Gastroesophageal sphincter (tissue), 3 donors: ENCODE results near the gene ZGPAT.

Experiments used
- CTCF ChIP-seq, 4 experiments: fragments of 200-600 bp in 2 of 4; fragments of 450-650 bp in 2 of 4; sonication (generic) in 1 of 4; IDR thresholded peaks; one replicate each; pipeline ENCODE4 v1.5.1; 2017 to 2019; ENCODE audit warnings: antibody characterized with exemption in 4 of 4, mild to moderate bottlenecking in 2 of 4, moderate library complexity in 2 of 4
- EP300 ChIP-seq: sonication (generic); formaldehyde crosslinking; IDR thresholded peaks from one replicate; pipeline ENCODE4 v1.6.1; 2017; ENCODE audit warnings: antibody characterized with exemption, mild to moderate bottlenecking
- POLR2A ChIP-seq, 2 donors: fragments of 450-650 bp; IDR thresholded peaks; one replicate each; pipeline ENCODE4 v1.6.1; 2017; ENCODE audit warnings: antibody characterized with exemption in 2 of 2, mild to moderate bottlenecking in 2 of 2, moderate library complexity in 1 of 2
- POLR2AphosphoS5 ChIP-seq: sonication (generic); formaldehyde crosslinking; IDR thresholded peaks from one replicate; pipeline ENCODE4 v1.6.1; 2017; ENCODE audit warnings: antibody characterized with exemption

- TF ChIP-seq CTCF (IDR thresholded peaks at IDR 0.05) (no peak), POLR2AphosphoS5 (peak; percentile 59), POLR2A (IDR thresholded peaks at IDR 0.05) (no peak), EP300 (no peak)
These were observed 25.3 kb upstream of the ZGPAT start for GRCh38 chr20:63682384-63683139.
